ENCODE measurements around the gene C1orf174. TPM values are rescaled to one million over a fixed set of nuclear protein-coding genes. Genes with fewer than 3 reads are reported as not detected.

Gene C1orf174
- total and polyA plus RNA-seq, 2 donors (not counting 1 experiment from before 2014, with no cell fraction given), result 24.1 to 39.6 TPM

DNA sequence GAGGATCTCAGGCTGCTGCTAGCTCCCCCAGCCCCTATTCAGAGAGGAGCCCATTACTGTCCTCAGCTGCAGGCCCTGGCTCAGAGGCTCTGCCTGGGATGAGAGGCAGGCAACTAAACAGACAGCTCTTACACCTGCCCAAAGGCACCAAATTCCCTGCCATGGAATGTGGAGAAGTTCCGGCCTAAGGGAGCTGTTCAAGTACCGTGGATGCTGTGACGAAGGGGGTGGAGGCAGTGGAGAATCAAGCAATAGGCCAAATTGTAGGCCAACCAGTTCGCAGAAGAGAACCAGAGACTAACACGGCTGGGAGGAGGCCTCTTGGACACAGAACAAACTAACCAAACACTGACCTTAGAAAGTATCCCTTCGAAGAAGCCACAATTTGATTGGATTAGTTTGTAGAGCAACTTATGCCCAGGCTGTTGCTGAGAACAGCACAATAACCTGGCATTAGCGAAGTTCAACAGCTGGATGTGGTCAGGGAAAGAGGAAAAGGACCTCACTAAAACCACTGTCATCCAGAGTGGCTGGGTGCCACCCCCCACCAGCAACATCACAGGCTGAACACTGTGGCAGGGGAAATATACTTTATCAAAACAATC, 3.6 kb downstream of the C1orf174 start:
- H3K36me3 ChIP-seq (ENCODE audit: control insufficient read depth, insufficient read depth, low read length), result no peaks in the 10 kb centered on the region
- no peak overlapping the region for H3K4me3 ChIP-seq (replicated peaks in 1 of 4; ENCODE audit: control extremely low read depth in 1 of 4, insufficient read depth in 1 of 4, low read depth in 3 of 4, low read length in 4 of 4)
- no peak overlapping the region for H2AFZ ChIP-seq (ENCODE audit: low read length)
- no peaks in the 10 kb centered on the region for H4K20me1 ChIP-seq (ENCODE audit: control insufficient read depth, extremely low read depth, insufficient read depth, low read length)
- peaks cover 6% of the 10 kb centered on the region for H3K4me1 ChIP-seq (ENCODE audit: control insufficient read depth, extremely low read depth, insufficient read depth, low read length)
- DNase-seq (ENCODE audit: low read depth in 2 of 2), result no peak
- H3K4me2 ChIP-seq (ENCODE audit: extremely low read depth, insufficient read depth, low read length), result no peak overlapping the region
- no peaks in the 10 kb centered on the region for H3K9me3 ChIP-seq (ENCODE audit: control insufficient read depth, insufficient read depth, low read depth, low read length)
- H3K27ac ChIP-seq (ENCODE audit: insufficient read depth, low read length), result no peak overlapping the region
- H3K79me2 ChIP-seq (ENCODE audit: control insufficient read depth, insufficient read depth, low read length), result peaks cover 67% of the 10 kb centered on the region
- H3K27me3 ChIP-seq (ENCODE audit: control insufficient read depth, insufficient read depth, low read length), result no peaks in the 10 kb centered on the region
- no peak overlapping the region for H3K9ac ChIP-seq (ENCODE audit: insufficient read depth, low read length)
- no peak for TF ChIP-seq EZH2 (IDR thresholded peaks at IDR 0.05; ENCODE audit: low read length, missing control alignments)
- TF ChIP-seq, protein P1, sequence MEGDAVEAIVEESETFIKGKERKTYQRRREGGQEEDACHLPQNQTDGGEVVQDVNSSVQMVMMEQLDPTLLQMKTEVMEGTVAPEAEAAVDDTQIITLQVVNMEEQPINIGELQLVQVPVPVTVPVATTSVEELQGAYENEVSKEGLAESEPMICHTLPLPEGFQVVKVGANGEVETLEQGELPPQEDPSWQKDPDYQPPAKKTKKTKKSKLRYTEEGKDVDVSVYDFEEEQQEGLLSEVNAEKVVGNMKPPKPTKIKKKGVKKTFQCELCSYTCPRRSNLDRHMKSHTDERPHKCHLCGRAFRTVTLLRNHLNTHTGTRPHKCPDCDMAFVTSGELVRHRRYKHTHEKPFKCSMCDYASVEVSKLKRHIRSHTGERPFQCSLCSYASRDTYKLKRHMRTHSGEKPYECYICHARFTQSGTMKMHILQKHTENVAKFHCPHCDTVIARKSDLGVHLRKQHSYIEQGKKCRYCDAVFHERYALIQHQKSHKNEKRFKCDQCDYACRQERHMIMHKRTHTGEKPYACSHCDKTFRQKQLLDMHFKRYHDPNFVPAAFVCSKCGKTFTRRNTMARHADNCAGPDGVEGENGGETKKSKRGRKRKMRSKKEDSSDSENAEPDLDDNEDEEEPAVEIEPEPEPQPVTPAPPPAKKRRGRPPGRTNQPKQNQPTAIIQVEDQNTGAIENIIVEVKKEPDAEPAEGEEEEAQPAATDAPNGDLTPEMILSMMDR (conservative IDR thresholded peaks at IDR 0.05 in 1 of 2, IDR thresholded peaks at IDR 0.05 in 1 of 2; ENCODE audit: low read depth in 1 of 2, low read length in 2 of 2), result no peak

DNA sequence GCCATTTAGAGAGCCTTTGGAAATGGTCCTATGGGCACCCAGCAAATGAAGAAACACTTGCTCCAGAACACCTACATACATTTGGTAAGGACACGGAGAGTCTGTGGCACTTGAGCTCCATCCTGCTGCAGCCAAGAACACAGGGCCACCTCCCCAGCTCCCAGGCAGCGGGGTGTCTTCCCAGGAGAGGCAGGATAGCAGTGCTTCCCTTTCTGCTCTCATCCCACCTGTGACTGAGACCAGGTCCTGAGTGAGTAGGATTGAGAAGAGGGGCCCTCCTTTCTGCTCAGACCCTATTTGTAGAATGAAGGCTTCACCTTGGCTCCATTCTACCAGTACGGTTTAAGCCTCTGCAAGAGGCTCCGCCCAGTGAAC, 4.1 kb downstream of the C1orf174 start:
- Histone ChIP-seq H4K20me1 (ENCODE audit: control insufficient read depth, extremely low read depth, insufficient read depth, low read length) (no peaks in the 10 kb centered on the region), H3K27me3 (ENCODE audit: control insufficient read depth, insufficient read depth, low read length) (no peaks in the 10 kb centered on the region), H3K9me3 (ENCODE audit: control insufficient read depth, insufficient read depth, low read depth, low read length) (no peaks in the 10 kb centered on the region), H3K36me3 (ENCODE audit: control insufficient read depth, insufficient read depth, low read length) (no peaks in the 10 kb centered on the region), H2AFZ (ENCODE audit: low read length) (no peak overlapping the region), H3K79me2 (ENCODE audit: control insufficient read depth, insufficient read depth, low read length) (peaks cover 69% of the 10 kb centered on the region), H3K27ac (ENCODE audit: insufficient read depth, low read length) (no peak overlapping the region), H3K4me1 (ENCODE audit: control insufficient read depth, extremely low read depth, insufficient read depth, low read length) (peaks cover 6% of the 10 kb centered on the region), H3K4me2 (ENCODE audit: extremely low read depth, insufficient read depth, low read length) (no peak overlapping the region), H3K4me3 (replicated peaks in 1 of 4; ENCODE audit: control extremely low read depth in 1 of 4, insufficient read depth in 1 of 4, low read depth in 3 of 4, low read length in 4 of 4) (no peak overlapping the region), H3K9ac (ENCODE audit: insufficient read depth, low read length) (no peak overlapping the region)
- no peak for DNase-seq (ENCODE audit: low read depth in 2 of 2)
- TF ChIP-seq EZH2 (IDR thresholded peaks at IDR 0.05; ENCODE audit: low read length, missing control alignments), result no peak
- TF ChIP-seq, protein P1 (conservative IDR thresholded peaks at IDR 0.05 in 1 of 2, IDR thresholded peaks at IDR 0.05 in 1 of 2; ENCODE audit: low read depth in 1 of 2, low read length in 2 of 2), result no peak

DNA sequence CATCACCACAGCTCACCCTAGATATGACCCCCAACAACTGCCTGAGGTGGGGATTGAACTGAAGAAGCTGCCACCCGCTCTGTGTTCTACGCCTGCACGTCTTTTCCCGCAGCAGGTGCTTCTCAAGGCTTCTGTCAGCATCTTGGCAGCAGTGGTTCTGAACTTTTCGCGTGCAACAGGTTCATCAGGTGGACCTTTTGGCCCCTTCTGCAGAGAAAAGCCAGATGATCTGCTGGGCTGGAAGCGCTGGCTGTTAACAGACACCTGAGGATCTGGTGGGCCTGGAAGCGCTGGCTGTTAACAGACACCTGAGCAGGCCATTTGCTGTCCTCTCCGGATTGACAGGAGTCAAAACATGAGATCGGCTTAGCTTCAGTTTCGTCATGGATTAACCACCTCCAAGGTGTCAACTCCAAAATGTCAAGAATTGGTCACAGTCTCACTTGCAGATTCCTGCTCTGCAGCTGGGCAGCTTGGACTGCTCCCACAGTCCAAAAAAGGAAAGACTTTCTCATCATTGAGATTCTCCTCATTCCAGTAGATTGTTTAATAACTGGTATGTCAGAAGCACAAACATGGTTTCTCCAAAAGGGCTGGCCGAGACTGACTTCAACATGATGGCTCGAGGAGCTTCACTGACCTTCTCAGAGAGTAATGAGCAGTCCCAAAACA, 4.7 kb downstream of the C1orf174 start:
- TF ChIP-seq EZH2 (IDR thresholded peaks at IDR 0.05; ENCODE audit: low read length, missing control alignments), result no peak
- TF ChIP-seq, protein P1 (conservative IDR thresholded peaks at IDR 0.05 in 1 of 2, IDR thresholded peaks at IDR 0.05 in 1 of 2; ENCODE audit: low read depth in 1 of 2, low read length in 2 of 2), result no peak
- H3K9me3 ChIP-seq (ENCODE audit: control insufficient read depth, insufficient read depth, low read depth, low read length), result no peaks in the 10 kb centered on the region
- H3K79me2 ChIP-seq (ENCODE audit: control insufficient read depth, insufficient read depth, low read length), result peaks cover 69% of the 10 kb centered on the region
- no peak overlapping the region for H3K4me2 ChIP-seq (ENCODE audit: extremely low read depth, insufficient read depth, low read length)
- H3K36me3 ChIP-seq (ENCODE audit: control insufficient read depth, insufficient read depth, low read length), result no peaks in the 10 kb centered on the region
- no peak overlapping the region for H3K9ac ChIP-seq (ENCODE audit: insufficient read depth, low read length)
- no peak overlapping the region for H2AFZ ChIP-seq (ENCODE audit: low read length)
- H3K27ac ChIP-seq (ENCODE audit: insufficient read depth, low read length), result no peak overlapping the region
- H4K20me1 ChIP-seq (ENCODE audit: control insufficient read depth, extremely low read depth, insufficient read depth, low read length), result no peaks in the 10 kb centered on the region
- H3K27me3 ChIP-seq (ENCODE audit: control insufficient read depth, insufficient read depth, low read length), result no peaks in the 10 kb centered on the region
- no peak overlapping the region for H3K4me3 ChIP-seq (replicated peaks in 1 of 4; ENCODE audit: control extremely low read depth in 1 of 4, insufficient read depth in 1 of 4, low read depth in 3 of 4, low read length in 4 of 4)
- H3K4me1 ChIP-seq (ENCODE audit: control insufficient read depth, extremely low read depth, insufficient read depth, low read length), result peaks cover 6% of the 10 kb centered on the region
- DNase-seq (ENCODE audit: low read depth in 2 of 2), result peak in 1 of 2 donors; percentile 57

Measured in fibroblast of lung (primary cell).